Natural killer cell (primary cell): ENCODE data around the gene MARK2. TPM values are rescaled to one million over a fixed set of nuclear protein-coding genes. Genes with fewer than 3 reads are reported as not detected.

Experiments
- ATAC-seq, 3 donors: fragments of 150-1000 bp in 2 of 3; fragments of 200-7000 bp in 1 of 3; cut with Tn5 transposase; 1 replicate in 1 of 3; 2 replicates in 2 of 3; pipeline ENCODE4 v1.10.0; 2021; ENCODE audit warnings: mild to moderate bottlenecking in 2 of 3, moderate library complexity in 2 of 3
- DNase-seq, 2 donors: peaks; one replicate each; pipeline versions ENCODE4 v3.0.0 to v3.0.0-alpha.2; 2013 to 2021; ENCODE audit warnings: mixed read lengths in 1 of 2
- H3K27ac ChIP-seq: one replicate; pipeline ENCODE4 v1.5.1; 2013; ENCODE audit warnings: mild to moderate bottlenecking, low read length
- H3K27me3 ChIP-seq: one replicate; pipeline ENCODE4 v1.6.1; 2013; ENCODE audit warnings: low read length; ENCODE audit not compliant: control insufficient read depth, insufficient read depth
- H3K36me3 ChIP-seq: one replicate; pipeline ENCODE4 v1.6.1; 2013; ENCODE audit warnings: low read length; ENCODE audit not compliant: control insufficient read depth, insufficient read depth
- H3K4me1 ChIP-seq: one replicate; pipeline ENCODE4 v1.6.1; 2013; ENCODE audit warnings: low read length; ENCODE audit not compliant: control insufficient read depth, insufficient read depth
- H3K4me3 ChIP-seq: one replicate; pipeline ENCODE4 v1.5.1; 2013; ENCODE audit warnings: low read length
- H3K9me3 ChIP-seq: one replicate; pipeline ENCODE4 v1.6.1; 2013; ENCODE audit warnings: low read length; ENCODE audit not compliant: control insufficient read depth, insufficient read depth
- H3K27ac Mint-ChIP-seq, 2 donors: one replicate each; pipeline ENCODE4 v1.8.0; 2022; ENCODE audit warnings: mild to moderate bottlenecking in 2 of 2, mixed read lengths in 2 of 2, moderate library complexity in 1 of 2
- H3K27me3 Mint-ChIP-seq, 2 donors: one replicate each; pipeline ENCODE4 v1.8.0; 2022; ENCODE audit warnings: low read depth in 2 of 2, mixed read lengths in 2 of 2
- H3K36me3 Mint-ChIP-seq: one replicate; pipeline ENCODE4 v1.8.0; 2022; ENCODE audit warnings: mixed read lengths
- H3K4me1 Mint-ChIP-seq, 2 donors: one replicate each; pipeline ENCODE4 v1.8.0; 2022; ENCODE audit warnings: mixed read lengths in 2 of 2
- H3K4me3 Mint-ChIP-seq: one replicate; pipeline ENCODE4 v1.8.0; 2022; ENCODE audit warnings: mild to moderate bottlenecking, moderate library complexity, mixed read lengths
- H3K9me3 Mint-ChIP-seq, 2 donors: one replicate each; pipeline ENCODE4 v1.8.0; 2022; ENCODE audit warnings: mixed read lengths in 2 of 2
- WGBS: methylation state at CpG from one replicate; pipeline ENCODE4 v1.1.7; 2013; ENCODE audit warnings: missing lambda C conversion rate; ENCODE audit not compliant: insufficient coverage; 5-methylcytosine and 5-hydroxymethylcytosine counted together
- intact Hi-C: fragments of 100-400 bp; cut with micrococcal nuclease; formaldehyde crosslinking; loops from one replicate; pipeline ENCODE4 v1.14.2; 2022
- total RNA-seq, 4 donors: library from RNA; stranded (reverse); fragments of 120-200 nt in 1 of 4; gene quantifications; one replicate each; pipeline versions ENCODE4 v1.2.3 to v1.2.4, GENCODE V29; 2013 to 2022
- TF ChIP-seq, protein P1 (sequence below): fragments of 200-600 bp; IDR thresholded peaks from one replicate; pipeline ENCODE4 v1.8.0; 2022; ENCODE audit warnings: antibody characterized with exemption

The MARK2 gene
- total RNA-seq, 3 donors from 2014 or later (not counting 1 experiment from before 2014, with no cell fraction given): 63.8 to 88.4 (median 80.2) TPM

- Histone ChIP-seq H3K4me3 (no peak overlapping the region), H3K36me3 (peaks cover 61% of the 10 kb centered on the region), H3K27ac (no peak overlapping the region), H3K27me3 (no peaks in the 10 kb centered on the region), H3K4me1 (peaks cover 18% of the 10 kb centered on the region), H3K9me3 (no peaks in the 10 kb centered on the region)
- H3K4me3 Mint-ChIP-seq: no peak overlapping the region
- intact Hi-C loops: no loop called here
- 76% methylated on average over 4 of the region's 4 CpGs for WGBS
- TF ChIP-seq, protein P1, sequence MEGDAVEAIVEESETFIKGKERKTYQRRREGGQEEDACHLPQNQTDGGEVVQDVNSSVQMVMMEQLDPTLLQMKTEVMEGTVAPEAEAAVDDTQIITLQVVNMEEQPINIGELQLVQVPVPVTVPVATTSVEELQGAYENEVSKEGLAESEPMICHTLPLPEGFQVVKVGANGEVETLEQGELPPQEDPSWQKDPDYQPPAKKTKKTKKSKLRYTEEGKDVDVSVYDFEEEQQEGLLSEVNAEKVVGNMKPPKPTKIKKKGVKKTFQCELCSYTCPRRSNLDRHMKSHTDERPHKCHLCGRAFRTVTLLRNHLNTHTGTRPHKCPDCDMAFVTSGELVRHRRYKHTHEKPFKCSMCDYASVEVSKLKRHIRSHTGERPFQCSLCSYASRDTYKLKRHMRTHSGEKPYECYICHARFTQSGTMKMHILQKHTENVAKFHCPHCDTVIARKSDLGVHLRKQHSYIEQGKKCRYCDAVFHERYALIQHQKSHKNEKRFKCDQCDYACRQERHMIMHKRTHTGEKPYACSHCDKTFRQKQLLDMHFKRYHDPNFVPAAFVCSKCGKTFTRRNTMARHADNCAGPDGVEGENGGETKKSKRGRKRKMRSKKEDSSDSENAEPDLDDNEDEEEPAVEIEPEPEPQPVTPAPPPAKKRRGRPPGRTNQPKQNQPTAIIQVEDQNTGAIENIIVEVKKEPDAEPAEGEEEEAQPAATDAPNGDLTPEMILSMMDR: no peak
- no peaks in the 10 kb centered on the region for H3K9me3 Mint-ChIP-seq
- no peaks in the 10 kb centered on the region for H3K27me3 Mint-ChIP-seq
- no peak for ATAC-seq
- DNase-seq: peak in 1 of 2 donors; percentile 34
- peaks cover 7% of the 10 kb centered on the region for H3K36me3 Mint-ChIP-seq
- peaks cover 36 to 51% of the 10 kb centered on the region in 2 donors for H3K4me1 Mint-ChIP-seq
- H3K27ac Mint-ChIP-seq: peak overlapping the region; percentile 38 to 54
Measured at GRCh38 chr11:63896071-63896470, 57.2 kb downstream of the MARK2 start.

GRCh38 chr11:63897459-63898146 is 58.7 kb downstream of the MARK2 start:
- H3K27ac ChIP-seq: no peak overlapping the region
- intact Hi-C loops: no loop called here
- Mint-ChIP-seq H3K4me1 (peaks cover 28 to 36% of the 10 kb centered on the region in 2 donors), H3K27ac (peak overlapping the region in 1 of 2 donors; percentile 38), H3K27me3 (no peaks in the 10 kb centered on the region), H3K4me3 (no peak overlapping the region), H3K36me3 (peaks cover 7% of the 10 kb centered on the region), H3K9me3 (no peaks in the 10 kb centered on the region)
- no peaks in the 10 kb centered on the region for H3K27me3 ChIP-seq
- no peak overlapping the region for H3K4me3 ChIP-seq
- peaks cover 72% of the 10 kb centered on the region for H3K36me3 ChIP-seq
- H3K4me1 ChIP-seq: peaks cover 4% of the 10 kb centered on the region
- 96% methylated on average over 9 of the region's 10 CpGs for WGBS
- TF ChIP-seq, protein P1: no peak
- no peaks in the 10 kb centered on the region for H3K9me3 ChIP-seq
- DNase-seq: no peak
- no peak for ATAC-seq

GRCh38 chr11:63901660-63902059 is 62.8 kb downstream of the MARK2 start:
- ATAC-seq: peak in 2 of 3 donors; percentile 40 to 63

More at GRCh38 chr11:63901660-63902059, 62.8 kb downstream of the MARK2 start:
- DNase-seq: peak in 1 of 2 donors; percentile 51
- no peaks in the 10 kb centered on the region for H3K9me3 ChIP-seq
- Mint-ChIP-seq H3K36me3 (no peaks in the 10 kb centered on the region), H3K27me3 (no peaks in the 10 kb centered on the region), H3K4me3 (no peak overlapping the region), H3K4me1 (peaks cover 10 to 22% of the 10 kb centered on the region in 2 donors), H3K9me3 (no peaks in the 10 kb centered on the region), H3K27ac (peak overlapping the region in 1 of 2 donors; percentile 30)
- H3K27ac ChIP-seq: no peak overlapping the region
- WGBS: 78% methylated on average over 2 of the region's 3 CpGs
- H3K4me3 ChIP-seq: no peak overlapping the region
- intact Hi-C loops: no loop called here
- no peaks in the 10 kb centered on the region for H3K27me3 ChIP-seq
- no peaks in the 10 kb centered on the region for H3K4me1 ChIP-seq
- peaks cover 95% of the 10 kb centered on the region for H3K36me3 ChIP-seq
- TF ChIP-seq, protein P1: no peak
